Measurements from ENCODE around the gene IGLON5.

IGLON5 gene

DNA sequence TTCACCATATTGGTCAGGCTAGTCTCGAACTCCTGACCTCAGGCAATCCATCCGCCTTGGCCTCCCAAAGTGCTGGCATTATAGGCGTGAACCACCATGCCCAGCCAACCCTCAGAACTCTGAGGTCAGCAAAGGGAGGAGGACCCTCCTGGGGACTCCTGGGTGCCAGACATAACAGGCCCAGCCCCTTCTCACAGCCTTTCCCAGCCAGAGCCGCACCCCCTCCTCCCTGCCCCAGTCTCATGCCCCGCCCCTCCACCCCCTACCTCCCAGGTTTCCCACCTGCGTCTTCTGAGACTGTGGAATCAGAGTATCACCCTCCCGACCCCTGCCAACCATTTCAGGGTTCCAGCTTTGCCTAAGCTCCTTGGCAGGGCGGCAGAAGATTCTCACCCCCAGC lies 5.2 kb downstream of the IGLON5 start:
- no peak overlapping the region for H3K4me3 ChIP-seq (ENCODE audit: low read depth, low read length)
- DNase-seq (ENCODE audit: low read depth), result no peak
- TF ChIP-seq, protein P1, sequence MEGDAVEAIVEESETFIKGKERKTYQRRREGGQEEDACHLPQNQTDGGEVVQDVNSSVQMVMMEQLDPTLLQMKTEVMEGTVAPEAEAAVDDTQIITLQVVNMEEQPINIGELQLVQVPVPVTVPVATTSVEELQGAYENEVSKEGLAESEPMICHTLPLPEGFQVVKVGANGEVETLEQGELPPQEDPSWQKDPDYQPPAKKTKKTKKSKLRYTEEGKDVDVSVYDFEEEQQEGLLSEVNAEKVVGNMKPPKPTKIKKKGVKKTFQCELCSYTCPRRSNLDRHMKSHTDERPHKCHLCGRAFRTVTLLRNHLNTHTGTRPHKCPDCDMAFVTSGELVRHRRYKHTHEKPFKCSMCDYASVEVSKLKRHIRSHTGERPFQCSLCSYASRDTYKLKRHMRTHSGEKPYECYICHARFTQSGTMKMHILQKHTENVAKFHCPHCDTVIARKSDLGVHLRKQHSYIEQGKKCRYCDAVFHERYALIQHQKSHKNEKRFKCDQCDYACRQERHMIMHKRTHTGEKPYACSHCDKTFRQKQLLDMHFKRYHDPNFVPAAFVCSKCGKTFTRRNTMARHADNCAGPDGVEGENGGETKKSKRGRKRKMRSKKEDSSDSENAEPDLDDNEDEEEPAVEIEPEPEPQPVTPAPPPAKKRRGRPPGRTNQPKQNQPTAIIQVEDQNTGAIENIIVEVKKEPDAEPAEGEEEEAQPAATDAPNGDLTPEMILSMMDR (IDR thresholded peaks at IDR 0.05; ENCODE audit: low read depth, low read length, missing control alignments), result no peak

DNA sequence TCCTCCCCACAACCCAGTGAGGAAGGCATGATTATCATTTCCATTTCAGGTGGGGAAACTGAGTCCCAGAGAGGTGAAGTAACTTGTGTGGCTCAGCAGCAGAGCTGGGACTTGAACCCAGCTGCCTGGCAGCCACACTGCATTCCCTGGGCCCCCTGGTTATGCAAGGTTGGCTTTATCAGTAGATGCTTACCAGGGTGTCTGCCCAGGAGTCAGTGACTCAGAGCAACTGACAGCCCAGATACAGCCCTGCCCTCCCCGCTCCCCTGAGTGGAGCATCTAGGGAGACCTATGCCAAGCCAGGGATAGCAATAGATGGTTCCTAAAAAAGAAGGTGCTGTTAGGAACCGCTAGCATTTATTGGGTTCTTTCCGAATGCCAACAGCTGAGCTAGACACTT lies 5.9 kb downstream of the IGLON5 start:
- TF ChIP-seq, protein P1 (IDR thresholded peaks at IDR 0.05; ENCODE audit: low read depth, low read length, missing control alignments), result no peak
- DNase-seq (ENCODE audit: low read depth), result no peak
- no peak overlapping the region for H3K4me3 ChIP-seq (ENCODE audit: low read depth, low read length)

DNA sequence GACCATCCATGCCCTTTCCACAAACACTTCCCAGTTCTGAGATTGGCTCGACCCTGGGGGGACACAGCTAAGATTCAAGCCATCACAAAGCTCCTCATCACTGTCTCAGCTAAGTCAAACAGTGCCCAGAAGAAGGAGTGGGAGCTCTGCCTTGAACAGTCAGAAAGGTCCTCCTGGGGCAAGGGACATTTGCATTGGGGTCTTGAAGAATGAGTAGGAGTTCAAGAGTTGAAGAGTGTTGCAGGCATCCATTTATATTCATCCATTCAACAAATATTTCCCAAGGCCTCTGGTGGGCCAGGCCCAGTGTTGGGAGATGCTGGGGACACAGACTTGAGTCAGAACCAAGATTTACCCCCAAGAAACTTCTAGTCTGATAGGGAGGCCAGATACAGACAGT lies 6.5 kb downstream of the IGLON5 start:
- DNase-seq (ENCODE audit: low read depth), result no peak
- TF ChIP-seq, protein P1 (IDR thresholded peaks at IDR 0.05; ENCODE audit: low read depth, low read length, missing control alignments), result no peak
- H3K4me3 ChIP-seq (ENCODE audit: low read depth, low read length), result no peak overlapping the region

DNA sequence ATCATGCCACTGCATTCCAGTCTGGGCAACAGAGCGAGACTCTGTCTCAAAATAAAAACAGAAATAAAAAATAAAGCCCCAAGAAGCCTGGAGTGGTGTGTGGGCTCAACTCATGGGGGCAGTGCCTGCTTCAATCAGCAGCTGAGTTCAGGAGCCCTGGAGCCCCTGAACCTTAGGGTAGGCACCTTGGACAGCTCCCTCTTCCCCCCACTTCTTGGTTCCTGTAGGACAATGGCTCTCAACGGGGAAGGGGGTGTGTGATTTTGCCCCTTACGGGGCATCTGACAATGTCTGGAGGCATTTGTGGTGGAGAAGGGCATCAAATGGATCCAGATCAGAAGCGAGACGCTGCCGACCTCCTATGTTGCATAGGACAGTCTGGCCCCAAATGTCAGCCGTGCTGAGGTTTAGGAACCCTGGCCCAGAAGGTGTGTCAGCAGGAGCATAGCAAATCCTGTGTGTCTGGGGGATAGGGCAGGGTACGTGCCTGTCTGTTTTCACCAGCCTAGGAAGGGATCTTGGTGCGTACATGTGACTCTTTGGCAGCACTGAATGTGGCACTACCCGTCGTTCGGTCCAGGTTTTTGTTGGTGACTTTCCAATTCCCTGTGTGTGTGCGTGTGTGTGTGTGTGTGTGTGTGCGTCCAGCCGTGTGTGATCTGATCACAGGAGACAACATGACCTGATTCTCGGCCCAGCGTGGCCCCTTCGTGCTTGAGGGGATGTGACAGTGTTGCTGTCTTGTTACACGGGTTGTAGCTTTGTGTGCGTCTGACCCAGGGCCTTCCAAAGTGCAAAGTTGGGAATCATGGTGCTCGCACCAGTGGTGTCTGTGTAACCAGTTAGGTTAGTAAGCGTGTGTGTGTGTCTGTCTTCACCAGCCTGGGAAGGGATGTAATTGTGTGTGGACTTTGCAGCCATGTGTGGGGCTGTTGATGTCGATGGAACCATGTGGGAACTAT lies 7.5 kb downstream of the IGLON5 start:
- no peak for DNase-seq (ENCODE audit: low read depth)
- TF ChIP-seq, protein P1 (IDR thresholded peaks at IDR 0.05; ENCODE audit: low read depth, low read length, missing control alignments), result no peak
- H3K4me3 ChIP-seq (ENCODE audit: low read depth, low read length), result no peak overlapping the region

DNA sequence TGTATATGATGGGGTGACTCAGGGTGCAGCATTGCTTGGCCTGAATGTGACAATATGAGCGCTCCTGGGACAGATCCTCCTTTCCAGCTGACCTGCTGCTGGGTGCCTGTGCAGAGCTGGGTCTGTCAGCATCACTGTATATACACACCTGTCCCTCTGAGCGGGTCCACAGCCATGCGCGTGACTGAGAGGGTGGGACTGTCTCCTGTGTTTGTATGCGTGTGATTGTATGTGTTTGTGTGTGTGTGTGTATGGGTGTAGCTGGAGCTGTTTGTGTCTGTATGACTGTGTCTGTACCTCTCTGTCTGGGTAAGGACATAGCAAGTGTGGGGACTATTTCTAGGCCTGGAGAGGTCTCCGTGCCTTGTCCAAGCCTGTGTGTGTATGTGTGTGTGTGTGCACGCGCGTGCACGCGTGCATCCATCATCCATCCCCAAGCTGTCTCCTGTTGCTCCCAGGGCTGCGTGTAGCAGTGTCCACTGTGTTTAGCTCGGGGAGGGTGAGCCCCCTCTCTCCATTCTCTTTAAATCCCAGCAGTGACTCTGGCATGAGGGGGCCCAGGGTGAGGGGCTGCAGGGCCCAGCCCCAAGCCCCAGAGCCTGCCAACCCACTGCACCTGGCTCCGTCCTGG lies 8.3 kb downstream of the IGLON5 start:
- TF ChIP-seq, protein P1 (IDR thresholded peaks at IDR 0.05; ENCODE audit: low read depth, low read length, missing control alignments), result no peak
- H3K4me3 ChIP-seq (ENCODE audit: low read depth, low read length), result no peak overlapping the region
- no peak for DNase-seq (ENCODE audit: low read depth)

DNA sequence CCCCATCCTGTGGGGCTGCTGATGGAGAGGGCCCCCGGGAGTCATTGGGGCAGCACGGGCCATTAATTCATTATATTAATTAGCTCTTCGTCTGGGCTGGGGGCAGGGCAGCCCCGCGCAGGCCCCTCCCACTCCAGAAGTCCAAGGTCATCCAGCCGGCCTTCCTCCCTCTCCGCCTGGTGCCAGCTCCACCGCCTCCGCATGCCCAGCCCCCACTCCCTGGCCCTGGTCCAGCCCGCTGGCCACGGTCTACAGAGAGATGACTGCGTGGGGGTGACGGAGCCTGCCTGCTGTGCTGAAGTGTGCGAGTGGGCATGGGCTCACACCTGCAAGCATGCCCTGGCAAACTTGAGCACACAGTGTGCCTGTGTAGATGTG lies 8.8 kb downstream of the IGLON5 start:
- no peak overlapping the region for H3K4me3 ChIP-seq (ENCODE audit: low read depth, low read length)
- no peak for DNase-seq (ENCODE audit: low read depth)
- TF ChIP-seq, protein P1 (IDR thresholded peaks at IDR 0.05; ENCODE audit: low read depth, low read length, missing control alignments), result no peak
